Esophagus (tissue), 2 donors: ENCODE results near the gene ARHGAP19. TPM values are rescaled to one million over a fixed set of nuclear protein-coding genes. Genes with fewer than 3 reads are reported as not detected.

ENCODE experiments used
- polyA plus RNA-seq, 2 donors: library from polyadenylated mRNA; stranded (reverse); fragments of 200-250 nt; gene quantifications; one replicate each; pipeline ENCODE4 v1.2.3, GENCODE V29; 2013
- donor health status: healthy with polysubstance abuse.
- donor health status: Bipolar disorder and iron deficiency.

ARHGAP19 gene
- polyA plus RNA-seq, 2 donors, result 1.5 to 3.4 TPM

Other genes starting within 250 kb of the ARHGAP19 start
- gene SLIT1, start 106.7 kb downstream of the ARHGAP19 start, polyA plus RNA-seq, result under 1 TPM; 0.02 TPM
- 1 to 10 TPM; 1.2 to 1.8 TPM for gene FRAT1, start 26.6 kb upstream of the ARHGAP19 start, polyA plus RNA-seq
- 1 to 10 TPM; 7.2 to 9.6 TPM for gene FRAT2, start 42.1 kb upstream of the ARHGAP19 start, polyA plus RNA-seq
- gene RRP12, start 108.7 kb upstream of the ARHGAP19 start, polyA plus RNA-seq, result 10 to 100 TPM; 11.8 to 13.7 TPM
- gene PGAM1, start 133.6 kb upstream of the ARHGAP19 start, polyA plus RNA-seq, result 100 to 1,000 TPM in 1 of 2 donors, 10 to 100 TPM in 1; 72.5 to 354 TPM
- gene EXOSC1, start 153.4 kb upstream of the ARHGAP19 start, polyA plus RNA-seq, result 10 to 100 TPM; 28.8 to 32.4 TPM
- gene ZDHHC16, start 153.5 kb upstream of the ARHGAP19 start, polyA plus RNA-seq, result 10 to 100 TPM; 18.1 to 20.5 TPM
- 10 to 100 TPM; 37.8 to 45.1 TPM for gene MMS19, start 205.8 kb upstream of the ARHGAP19 start, polyA plus RNA-seq
- 1 to 10 TPM; 5.8 to 6.7 TPM for gene UBTD1, start 206.3 kb upstream of the ARHGAP19 start, polyA plus RNA-seq